DOHH2 (cell line): ENCODE results near the gene MACROD2.

Experiments used
- H3F3A ChIP-seq: fragments of 200-600 bp; sonication (generic), shearing (Covaris generic); 2 replicates; pipeline ENCODE4 v1.6.0; 2016; ENCODE audit warnings: antibody characterized with exemption, mild to moderate bottlenecking; ENCODE audit not compliant: control insufficient read depth, insufficient read depth
- H3K27ac ChIP-seq: fragments of 200-600 bp; sonication (generic); 2 replicates; pipeline ENCODE4 v1.5.1; 2014; ENCODE audit warnings: low read depth, mild to moderate bottlenecking, low read length, moderate library complexity
- H3K27me3 ChIP-seq: fragments of 200-600 bp; sonication (generic); 2 replicates; pipeline ENCODE4 v1.6.1; 2014; ENCODE audit warnings: mild to moderate bottlenecking, low read length, mixed read lengths; ENCODE audit not compliant: control insufficient read depth
- H3K36me3 ChIP-seq: fragments of 200-600 bp; sonication (generic); 2 replicates; pipeline ENCODE4 v1.6.1; 2014; ENCODE audit warnings: mild to moderate bottlenecking, low read length, moderate library complexity, mixed read lengths; ENCODE audit not compliant: control insufficient read depth
- H3K4me1 ChIP-seq: fragments of 200-600 bp; sonication (generic); 2 replicates; pipeline ENCODE4 v1.6.1; 2014; ENCODE audit warnings: mild to moderate bottlenecking, low read length, mixed read lengths; ENCODE audit not compliant: control insufficient read depth
- H3K4me2 ChIP-seq: fragments of 200-600 bp; sonication (generic); 2 replicates; pipeline ENCODE4 v1.6.0; 2014; ENCODE audit warnings: mild to moderate bottlenecking, low read length, moderate library complexity
- H3K4me3 ChIP-seq: fragments of 200-600 bp; sonication (generic); 2 replicates; pipeline ENCODE4 v1.5.1; 2014; ENCODE audit warnings: mild to moderate bottlenecking, low read length, mixed read lengths
- H3K79me2 ChIP-seq: fragments of 200-600 bp; sonication (generic); 2 replicates; pipeline ENCODE4 v1.6.1; 2014; ENCODE audit warnings: mild to moderate bottlenecking, low read length, mixed read lengths; ENCODE audit not compliant: control insufficient read depth
- H3K9me2 ChIP-seq: fragments of 200-600 bp; sonication (generic); replicated peaks from 2 replicates; pipeline ENCODE4 v1.6.1; 2014; ENCODE audit warnings: mild to moderate bottlenecking, low read length, mixed read lengths; ENCODE audit not compliant: control insufficient read depth
- H3K9me3 ChIP-seq: fragments of 200-600 bp; sonication (generic); 2 replicates; pipeline ENCODE4 v1.6.1; 2014; ENCODE audit warnings: antibody characterized with exemption, low read length, mixed read lengths; ENCODE audit not compliant: control insufficient read depth, insufficient read depth
- H4K20me1 ChIP-seq: fragments of 200-600 bp; sonication (generic); 2 replicates; pipeline ENCODE4 v1.6.0; 2014; ENCODE audit warnings: low read depth, mild to moderate bottlenecking, antibody characterized with exemption, low read length, moderate library complexity; ENCODE audit not compliant: control insufficient read depth, insufficient read depth
- EZH2phosphoT487 ChIP-seq: fragments of 200-600 bp; sonication (generic); IDR thresholded peaks from 2 replicates; pipeline ENCODE4 v1.6.1; 2017; ENCODE audit warnings: borderline replicate concordance, mild to moderate bottlenecking, antibody characterized with exemption, low read length, moderate library complexity, mixed read lengths
- TF ChIP-seq, protein P1 (sequence below): fragments of 200-600 bp; sonication (generic); IDR thresholded peaks from one replicate; pipeline ENCODE4 v1.5.1; 2014; ENCODE audit warnings: antibody characterized with exemption, mild to moderate bottlenecking, low read depth, low read length; ENCODE audit not compliant: poor library complexity, severe bottlenecking

MACROD2 gene

DNA sequence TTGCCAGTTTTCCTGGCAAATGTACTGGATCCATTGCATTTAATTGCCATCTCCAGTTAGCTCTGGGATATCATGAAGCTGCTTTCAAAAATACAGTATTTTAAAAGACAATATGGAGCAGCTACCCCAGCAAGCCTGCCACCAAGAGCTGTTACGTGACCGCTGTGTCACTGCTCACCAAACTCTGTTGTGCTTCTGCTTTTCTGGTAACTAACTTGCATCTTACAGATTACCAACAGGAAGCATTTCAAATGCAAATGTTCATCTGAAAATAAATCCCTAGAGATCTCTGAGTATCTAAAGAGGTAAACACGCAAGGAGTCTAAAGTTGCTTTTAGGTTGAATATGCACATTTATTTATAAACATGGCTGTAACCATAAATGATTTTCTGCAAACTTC, 1569.7 kb downstream of the MACROD2 start:
- H3F3A ChIP-seq: no peaks in the 10 kb centered on the region
- H3K4me1 ChIP-seq: peaks cover 7% of the 10 kb centered on the region
- no peaks in the 10 kb centered on the region for H3K9me2 ChIP-seq
- no peaks in the 10 kb centered on the region for H3K36me3 ChIP-seq
- no peaks in the 10 kb centered on the region for H3K9me3 ChIP-seq
- H3K79me2 ChIP-seq: no peaks in the 10 kb centered on the region
- H4K20me1 ChIP-seq: no peaks in the 10 kb centered on the region
- TF ChIP-seq EZH2phosphoT487: no peak
- TF ChIP-seq, protein P1, sequence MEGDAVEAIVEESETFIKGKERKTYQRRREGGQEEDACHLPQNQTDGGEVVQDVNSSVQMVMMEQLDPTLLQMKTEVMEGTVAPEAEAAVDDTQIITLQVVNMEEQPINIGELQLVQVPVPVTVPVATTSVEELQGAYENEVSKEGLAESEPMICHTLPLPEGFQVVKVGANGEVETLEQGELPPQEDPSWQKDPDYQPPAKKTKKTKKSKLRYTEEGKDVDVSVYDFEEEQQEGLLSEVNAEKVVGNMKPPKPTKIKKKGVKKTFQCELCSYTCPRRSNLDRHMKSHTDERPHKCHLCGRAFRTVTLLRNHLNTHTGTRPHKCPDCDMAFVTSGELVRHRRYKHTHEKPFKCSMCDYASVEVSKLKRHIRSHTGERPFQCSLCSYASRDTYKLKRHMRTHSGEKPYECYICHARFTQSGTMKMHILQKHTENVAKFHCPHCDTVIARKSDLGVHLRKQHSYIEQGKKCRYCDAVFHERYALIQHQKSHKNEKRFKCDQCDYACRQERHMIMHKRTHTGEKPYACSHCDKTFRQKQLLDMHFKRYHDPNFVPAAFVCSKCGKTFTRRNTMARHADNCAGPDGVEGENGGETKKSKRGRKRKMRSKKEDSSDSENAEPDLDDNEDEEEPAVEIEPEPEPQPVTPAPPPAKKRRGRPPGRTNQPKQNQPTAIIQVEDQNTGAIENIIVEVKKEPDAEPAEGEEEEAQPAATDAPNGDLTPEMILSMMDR: no peak
- no peaks in the 10 kb centered on the region for H3K27me3 ChIP-seq
- peak overlapping the region; percentile 5; the same call in 1 of the 2 replicates for H3K4me2 ChIP-seq
- no peak overlapping the region for H3K27ac ChIP-seq
- no peak overlapping the region for H3K4me3 ChIP-seq

DNA sequence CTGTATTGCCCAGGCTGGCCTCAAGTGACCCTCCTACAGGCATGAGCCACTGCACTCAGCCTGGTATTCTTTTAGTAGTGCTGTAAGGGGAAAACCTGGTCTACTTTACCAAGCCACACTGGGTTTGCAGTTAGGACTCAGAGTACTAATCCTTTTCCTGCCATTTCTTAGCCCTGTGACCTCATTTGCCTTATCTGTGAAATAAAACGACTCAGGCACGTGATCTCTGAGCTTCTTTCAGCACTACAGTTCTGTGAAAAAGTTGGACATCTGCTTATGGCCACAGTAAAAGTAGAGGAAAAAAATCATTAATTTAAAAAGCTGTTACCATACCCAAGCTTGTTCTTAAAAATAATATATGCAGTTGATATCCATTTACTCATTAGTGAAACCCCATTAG, 1570.5 kb downstream of the MACROD2 start:
- no peak overlapping the region for H3K4me3 ChIP-seq
- peaks cover 7% of the 10 kb centered on the region for H3K4me1 ChIP-seq
- no peaks in the 10 kb centered on the region for H3K9me3 ChIP-seq
- H3K27ac ChIP-seq: no peak overlapping the region
- H3K36me3 ChIP-seq: no peaks in the 10 kb centered on the region
- no peaks in the 10 kb centered on the region for H4K20me1 ChIP-seq
- TF ChIP-seq, protein P1: no peak
- no peak for TF ChIP-seq EZH2phosphoT487
- H3K4me2 ChIP-seq: no peak overlapping the region
- H3F3A ChIP-seq: no peaks in the 10 kb centered on the region
- H3K79me2 ChIP-seq: no peaks in the 10 kb centered on the region
- no peaks in the 10 kb centered on the region; the same call in 1 of the 2 replicates for H3K9me2 ChIP-seq
- no peaks in the 10 kb centered on the region for H3K27me3 ChIP-seq

DNA sequence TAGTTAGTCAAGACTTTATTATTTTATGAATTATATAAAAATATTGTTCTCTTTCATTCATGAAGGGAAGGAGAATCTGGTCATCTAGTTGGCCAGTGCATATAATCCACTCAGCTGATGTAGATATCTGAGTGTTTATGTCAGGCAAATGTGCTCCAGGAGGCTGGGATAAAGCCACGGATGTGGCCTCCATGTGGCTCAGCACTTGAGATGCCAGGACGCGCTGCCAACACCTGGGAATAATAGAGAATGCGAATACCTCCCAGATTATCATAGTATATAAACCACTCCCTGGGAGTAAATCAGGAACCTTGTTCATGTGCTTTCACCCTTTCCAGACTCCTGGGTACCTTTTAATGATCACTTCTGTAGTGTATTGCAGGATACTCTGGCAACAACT, 1571.9 kb downstream of the MACROD2 start:
- no peaks in the 10 kb centered on the region for H3K27me3 ChIP-seq
- peaks cover 7% of the 10 kb centered on the region for H3K4me1 ChIP-seq
- no peaks in the 10 kb centered on the region for H3K79me2 ChIP-seq
- no peaks in the 10 kb centered on the region for H3K9me3 ChIP-seq
- no peak overlapping the region for H3K27ac ChIP-seq
- H3K9me2 ChIP-seq: no peaks in the 10 kb centered on the region; the same call in 1 of the 2 replicates
- no peaks in the 10 kb centered on the region for H4K20me1 ChIP-seq
- no peaks in the 10 kb centered on the region for H3F3A ChIP-seq
- H3K4me2 ChIP-seq: no peak overlapping the region
- no peak overlapping the region for H3K4me3 ChIP-seq
- no peaks in the 10 kb centered on the region for H3K36me3 ChIP-seq
- TF ChIP-seq EZH2phosphoT487: no peak
- TF ChIP-seq, protein P1: no peak
